SK-N-SH treated with all-trans-retinoic acid at 6 μM for 48 hours (cell line): ENCODE results near the gene PCBP3.
"Not testable (repeated sequence)": the region's sequence is repeated elsewhere in the genome, so short reads cannot be mapped to it uniquely, and the experiment has no call there.

Source experiments
- ATAC-seq: fragments of 200-7000 bp; cut with Tn5 transposase; 3 replicates; pipeline ENCODE4 v1.9.1; 2020; ENCODE audit warnings: mild to moderate bottlenecking, moderate library complexity
- CREB5 ChIP-seq: fragments of 250-450 bp; sonication (Bioruptor Pico); IDR thresholded peaks from 2 replicates; pipeline ENCODE4 v1.5.1; 2020; ENCODE audit warnings: low read depth, mild to moderate bottlenecking, moderate library complexity
- CSDC2 ChIP-seq: fragments of 250-450 bp; sonication (Bioruptor Pico); IDR thresholded peaks from 2 replicates; pipeline ENCODE4 v1.5.0; 2020; ENCODE audit warnings: mild to moderate bottlenecking, moderate library complexity
- CSRNP3 ChIP-seq: fragments of 250-450 bp; sonication (Bioruptor Pico); IDR thresholded peaks from 2 replicates; pipeline ENCODE4 v1.5.1; 2021; ENCODE audit warnings: mild to moderate bottlenecking, moderate library complexity
- ESRRG ChIP-seq: fragments of 250-450 bp; sonication (Bioruptor Pico); IDR thresholded peaks from 2 replicates; pipeline ENCODE4 v1.6.1; 2021; ENCODE audit warnings: mild to moderate bottlenecking
- GLIS3 ChIP-seq: fragments of 250-450 bp; sonication (Bioruptor Pico); IDR thresholded peaks from 2 replicates; pipeline ENCODE4 v1.5.0; 2020; ENCODE audit warnings: mild to moderate bottlenecking, moderate library complexity
- ISL1 ChIP-seq: fragments of 250-450 bp; sonication (Bioruptor Pico); IDR thresholded peaks from 2 replicates; pipeline ENCODE4 v2.1.2; 2022; ENCODE audit warnings: mild to moderate bottlenecking, moderate library complexity
- OSR1 ChIP-seq: fragments of 250-450 bp; sonication (Bioruptor Pico); IDR thresholded peaks from 2 replicates; pipeline ENCODE4 v1.8.0; 2022; ENCODE audit warnings: moderate library complexity, mild to moderate bottlenecking, inconsistent platforms
- PATZ1 ChIP-seq: fragments of 250-450 bp; sonication (Bioruptor Pico); IDR thresholded peaks from 2 replicates; pipeline ENCODE4 v1.8.0; 2020; ENCODE audit warnings: mild to moderate bottlenecking, moderate library complexity, borderline replicate concordance
- PPARA ChIP-seq: fragments of 250-450 bp; sonication (Bioruptor Pico); IDR thresholded peaks from 2 replicates; pipeline ENCODE4 v1.5.0; 2020; ENCODE audit warnings: mild to moderate bottlenecking, borderline replicate concordance
- RARB ChIP-seq: fragments of 250-450 bp; sonication (Bioruptor Pico); IDR thresholded peaks from 2 replicates; pipeline ENCODE4 v1.8.0; 2021; ENCODE audit warnings: mild to moderate bottlenecking, moderate library complexity
- SNAI2 ChIP-seq: fragments of 250-450 bp; sonication (Bioruptor Pico); IDR thresholded peaks from 2 replicates; pipeline ENCODE4 v1.5.0; 2020; ENCODE audit warnings: mild to moderate bottlenecking, moderate library complexity
- TCF4 ChIP-seq: fragments of 250-450 bp; sonication (Bioruptor Pico); IDR thresholded peaks from 2 replicates; pipeline ENCODE4 v1.8.0; 2021; ENCODE audit warnings: mild to moderate bottlenecking, moderate library complexity, borderline replicate concordance
- TOX ChIP-seq: fragments of 250-450 bp; sonication (Bioruptor Pico); IDR thresholded peaks from 2 replicates; pipeline ENCODE4 v1.8.0; 2021; ENCODE audit warnings: mild to moderate bottlenecking, moderate library complexity, borderline replicate concordance
- TSHZ2 ChIP-seq: fragments of 250-450 bp; sonication (Bioruptor Pico); IDR thresholded peaks from 2 replicates; pipeline ENCODE4 v1.5.0; 2020; ENCODE audit warnings: mild to moderate bottlenecking, moderate library complexity
- ZC3H10 ChIP-seq: fragments of 250-450 bp; sonication (Bioruptor Pico); IDR thresholded peaks from 2 replicates; pipeline ENCODE4 v1.5.1; 2021; ENCODE audit warnings: mild to moderate bottlenecking, moderate library complexity
- ZFP3 ChIP-seq: fragments of 250-450 bp; sonication (Bioruptor Pico); IDR thresholded peaks from 2 replicates; pipeline ENCODE4 v1.5.0; 2020; ENCODE audit warnings: mild to moderate bottlenecking, moderate library complexity
- ZFP30 ChIP-seq: fragments of 450-650 bp; formaldehyde crosslinking; IDR thresholded peaks from 2 replicates; pipeline ENCODE4 v1.5.0; 2022; ENCODE audit warnings: mild to moderate bottlenecking, moderate library complexity
- ZNF565 ChIP-seq: fragments of 450-650 bp; formaldehyde crosslinking; conservative IDR thresholded peaks from 2 replicates; pipeline ENCODE4 v1.5.0; 2020; ENCODE audit warnings: low read depth, mild to moderate bottlenecking, moderate library complexity
- ZNF70 ChIP-seq: fragments of 450-650 bp; formaldehyde crosslinking; IDR thresholded peaks from 2 replicates; pipeline ENCODE4 v1.5.0; 2020; ENCODE audit warnings: mild to moderate bottlenecking, moderate library complexity
- TF ChIP-seq, protein P1 (sequence below): fragments of 250-450 bp; sonication (Bioruptor Pico); IDR thresholded peaks from 2 replicates; pipeline ENCODE4 v1.8.0; 2021; ENCODE audit warnings: low read depth, mild to moderate bottlenecking, moderate library complexity, borderline replicate concordance

The PCBP3 gene

DNA sequence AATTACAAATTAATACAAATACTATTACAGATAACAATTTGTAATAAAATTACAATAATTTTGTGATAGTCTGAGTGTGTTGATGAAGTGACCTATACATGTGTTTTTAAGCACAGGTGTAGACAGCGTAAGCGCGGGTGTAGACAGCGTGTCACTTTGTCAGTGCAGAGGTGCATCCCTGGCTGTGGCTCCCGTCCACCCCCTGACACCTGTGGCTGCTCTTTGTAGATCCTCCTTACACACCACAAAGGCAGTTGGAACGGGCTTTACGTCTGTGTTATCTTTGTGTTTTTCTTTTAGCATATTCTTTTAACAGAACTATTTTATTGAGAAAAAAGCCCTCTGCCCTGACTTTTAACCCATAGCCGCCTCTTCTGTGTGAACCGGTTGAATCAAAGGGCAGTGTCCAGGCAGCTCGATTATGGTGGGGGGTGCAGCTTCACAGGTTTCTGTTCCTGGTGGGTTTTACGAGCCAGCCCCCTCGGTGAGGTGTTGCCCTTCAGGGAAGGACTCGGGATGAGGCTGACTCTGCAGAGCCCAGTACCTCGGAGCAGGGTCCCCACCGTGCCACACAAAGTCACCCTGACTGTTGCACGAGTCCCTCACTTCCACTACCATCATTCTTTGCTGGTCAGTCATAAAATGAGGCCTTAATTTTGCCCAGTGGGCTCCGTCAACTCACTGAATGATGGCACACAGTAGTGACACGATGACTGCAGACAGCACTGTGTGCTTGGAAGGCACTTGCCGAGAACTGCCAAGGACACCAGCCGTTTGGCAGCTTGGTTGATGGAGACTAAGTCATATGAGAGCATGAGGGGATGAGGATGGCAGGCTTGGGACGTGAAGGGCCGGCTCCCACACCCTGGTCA is 251.6 kb downstream of the PCBP3 start (continued):
- TF ChIP-seq CSDC2 (CRISPR knock-in tag), result no peak
- no peak for TF ChIP-seq ZC3H10
- no peak for TF ChIP-seq SNAI2 (CRISPR knock-in tag)
- no peak for TF ChIP-seq ESRRG (CRISPR knock-in tag)
- TF ChIP-seq ZFP30 (CRISPR knock-in tag), result no peak
- no peak for TF ChIP-seq ZFP3 (CRISPR knock-in tag)
- no peak for TF ChIP-seq TOX (CRISPR knock-in tag)

GRCh38 chr21:45895778-45896370 is 252.3 kb downstream of the PCBP3 start:
- no peak for TF ChIP-seq ESRRG (CRISPR knock-in tag)
- TF ChIP-seq, all 23 proteins: peak for 0
- ATAC-seq, result no peak

DNA sequence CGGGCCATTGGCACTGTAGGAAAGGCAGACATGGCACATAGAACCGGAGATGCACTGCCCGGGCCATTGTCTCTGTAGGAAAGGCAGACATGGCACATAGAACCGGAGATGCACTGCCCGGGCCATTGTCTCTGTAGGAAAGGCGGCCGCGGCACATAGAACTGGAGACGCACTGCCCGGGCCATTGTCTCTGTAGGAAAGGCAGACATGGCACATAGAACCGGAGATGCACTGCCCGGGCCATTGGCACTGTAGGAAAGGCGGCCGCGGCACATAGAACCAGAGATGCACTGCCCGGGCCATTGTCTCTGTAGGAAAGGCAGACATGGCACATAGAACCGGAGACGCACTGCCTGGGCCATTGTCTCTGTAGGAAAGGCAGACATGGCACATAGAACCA is 252.9 kb downstream of the PCBP3 start:
- ATAC-seq, result not testable (repeated sequence)

DNA sequence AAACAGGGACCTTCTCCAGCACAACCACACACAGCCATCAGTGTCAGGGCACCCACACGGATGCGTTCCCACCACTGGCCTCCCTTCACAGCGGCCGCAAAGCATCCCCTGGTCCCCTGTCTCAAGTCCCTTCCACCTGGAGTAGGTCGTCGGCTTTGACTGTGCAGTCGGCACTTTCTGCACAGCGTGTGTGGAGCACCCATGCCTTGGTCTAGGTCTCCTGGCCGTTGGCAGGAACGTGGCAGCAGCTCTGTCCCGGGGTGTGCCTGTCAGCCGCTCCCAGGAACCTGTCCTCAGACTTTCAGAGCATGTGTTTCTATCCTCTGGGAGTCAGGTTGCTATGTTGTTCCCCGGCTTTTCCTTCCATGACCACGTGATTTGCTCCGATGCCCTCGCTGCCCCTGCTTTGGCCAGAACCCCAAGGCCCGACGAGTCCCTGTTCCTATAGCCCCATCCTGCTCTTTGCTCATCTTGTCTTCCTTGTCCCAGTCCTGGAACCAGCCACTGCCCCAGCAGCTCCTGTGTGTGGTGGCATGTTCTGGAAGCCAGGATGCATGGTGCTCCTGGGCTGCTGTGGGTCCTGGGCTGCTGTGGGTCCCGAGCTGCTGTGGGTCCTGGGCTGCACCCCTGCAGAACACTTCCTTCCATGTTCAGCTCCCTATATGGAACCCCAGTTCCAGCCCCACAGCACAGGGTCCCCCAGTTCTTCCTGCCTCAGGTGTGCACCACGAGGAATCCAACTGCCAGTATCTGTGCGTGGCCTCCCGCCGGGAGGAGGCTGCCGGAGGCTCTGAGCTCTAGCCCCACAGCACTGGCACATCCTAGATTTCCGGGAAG is 253.9 kb downstream of the PCBP3 start:
- TF ChIP-seq ESRRG (CRISPR knock-in tag), result no peak
- TF ChIP-seq PPARA (CRISPR knock-in tag), result no peak
- TF ChIP-seq ZNF70 (CRISPR knock-in tag), result no peak
- TF ChIP-seq TCF4 (CRISPR knock-in tag), result no peak
- TF ChIP-seq RARB (CRISPR knock-in tag), result no peak
- no peak for TF ChIP-seq ZNF565
- TF ChIP-seq ZFP3 (CRISPR knock-in tag), result no peak
- no peak for TF ChIP-seq TOX (CRISPR knock-in tag)
- TF ChIP-seq OSR1, result no peak
- no peak for TF ChIP-seq CSDC2 (CRISPR knock-in tag)
- no peak for TF ChIP-seq ISL1 (CRISPR knock-in tag)
- no peak for TF ChIP-seq PATZ1 (CRISPR knock-in tag)
- TF ChIP-seq SNAI2 (CRISPR knock-in tag), result no peak
- TF ChIP-seq ZFP30 (CRISPR knock-in tag), result no peak
- no peak for TF ChIP-seq CSRNP3
- no peak for TF ChIP-seq TSHZ2 (CRISPR knock-in tag)
- TF ChIP-seq GLIS3, result no peak
- ATAC-seq, result no peak

DNA sequence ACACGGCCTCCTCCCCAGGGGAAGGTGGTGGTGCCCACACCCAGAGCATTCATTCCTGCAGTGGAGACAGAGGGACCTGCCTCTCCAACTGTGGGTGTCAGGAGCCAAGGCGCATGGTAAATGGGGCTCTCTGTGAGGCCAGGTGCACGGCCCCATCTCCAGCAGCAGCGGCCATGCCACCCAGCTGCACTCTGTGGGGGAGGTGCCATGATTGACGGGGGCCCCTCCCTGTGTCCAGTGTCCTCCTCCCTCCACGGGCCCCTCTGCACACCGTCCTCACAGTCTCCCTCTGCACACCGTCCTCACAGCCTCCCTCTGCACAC is 254.5 kb downstream of the PCBP3 start:
- TF ChIP-seq, protein P1, sequence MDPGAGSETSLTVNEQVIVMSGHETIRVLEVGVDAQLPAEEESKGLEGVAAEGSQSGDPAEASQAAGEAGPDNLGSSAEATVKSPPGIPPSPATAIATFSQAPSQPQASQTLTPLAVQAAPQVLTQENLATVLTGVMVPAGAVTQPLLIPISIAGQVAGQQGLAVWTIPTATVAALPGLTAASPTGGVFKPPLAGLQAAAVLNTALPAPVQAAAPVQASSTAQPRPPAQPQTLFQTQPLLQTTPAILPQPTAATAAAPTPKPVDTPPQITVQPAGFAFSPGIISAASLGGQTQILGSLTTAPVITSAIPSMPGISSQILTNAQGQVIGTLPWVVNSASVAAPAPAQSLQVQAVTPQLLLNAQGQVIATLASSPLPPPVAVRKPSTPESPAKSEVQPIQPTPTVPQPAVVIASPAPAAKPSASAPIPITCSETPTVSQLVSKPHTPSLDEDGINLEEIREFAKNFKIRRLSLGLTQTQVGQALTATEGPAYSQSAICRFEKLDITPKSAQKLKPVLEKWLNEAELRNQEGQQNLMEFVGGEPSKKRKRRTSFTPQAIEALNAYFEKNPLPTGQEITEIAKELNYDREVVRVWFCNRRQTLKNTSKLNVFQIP, result no peak
- TF ChIP-seq CSDC2 (CRISPR knock-in tag), result no peak
- no peak for TF ChIP-seq CREB5
- no peak for TF ChIP-seq ZFP30 (CRISPR knock-in tag)
- TF ChIP-seq GLIS3, result no peak
- no peak for TF ChIP-seq PATZ1 (CRISPR knock-in tag)
- no peak for TF ChIP-seq ESRRG (CRISPR knock-in tag)
- TF ChIP-seq TCF4 (CRISPR knock-in tag), result no peak
- ATAC-seq, result no peak
